H9 (cell line): ENCODE data around the gene HMGCS2. TPM values are rescaled to one million over a fixed set of nuclear protein-coding genes. Genes with fewer than 3 reads are reported as not detected.

ENCODE experiments used
- DNase-seq: peaks from one replicate; pipeline ENCODE4 v3.0.0-alpha.2; 2017
- H2AFZ ChIP-seq: one replicate; pipeline ENCODE4 v1.6.1; 2013; ENCODE audit warnings: mild to moderate bottlenecking, low read length, control low read depth, moderate library complexity
- H2AK5ac ChIP-seq: 2 replicates; pipeline ENCODE4 v1.6.1; 2013; ENCODE audit warnings: low read length, control low read depth, mixed read lengths; ENCODE audit not compliant: insufficient read length
- H2BK120ac ChIP-seq: one replicate; pipeline ENCODE4 v1.6.1; 2013; ENCODE audit warnings: low read depth, mild to moderate bottlenecking, low read length, control low read depth, inconsistent platforms; ENCODE audit not compliant: poor library complexity, severe bottlenecking
- H2BK12ac ChIP-seq: 2 replicates; pipeline ENCODE4 v1.6.1; 2013; ENCODE audit warnings: low read length, control low read depth, mixed read lengths, low read depth; ENCODE audit not compliant: insufficient read length
- H2BK15ac ChIP-seq: 2 replicates; pipeline ENCODE4 v1.6.1; 2013; ENCODE audit warnings: low read depth, low read length, control low read depth
- H2BK20ac ChIP-seq: one replicate; pipeline ENCODE4 v1.6.1; 2013; ENCODE audit warnings: low read depth, mild to moderate bottlenecking, low read length, control low read depth, inconsistent platforms; ENCODE audit not compliant: poor library complexity, severe bottlenecking
- H2BK5ac ChIP-seq: 2 replicates; pipeline ENCODE4 v1.6.1; 2013; ENCODE audit warnings: low read length, control low read depth, mixed read lengths; ENCODE audit not compliant: insufficient read length
- H3K14ac ChIP-seq: 2 replicates; pipeline ENCODE4 v1.6.1; 2013; ENCODE audit warnings: low read length, control low read depth; ENCODE audit not compliant: insufficient read depth
- H3K18ac ChIP-seq: 2 replicates; pipeline ENCODE4 v1.6.1; 2013; ENCODE audit warnings: low read depth, mild to moderate bottlenecking, mixed read lengths, low read length, control low read depth; ENCODE audit not compliant: insufficient read length
- H3K23ac ChIP-seq: 2 replicates; pipeline ENCODE4 v1.6.1; 2013; ENCODE audit warnings: low read length, control low read depth, mixed read lengths, low read depth; ENCODE audit not compliant: insufficient read length
- H3K23me2 ChIP-seq: 2 replicates; pipeline ENCODE4 v1.6.1; 2013; ENCODE audit warnings: low read depth, mild to moderate bottlenecking, mixed read lengths, low read length, control low read depth; ENCODE audit not compliant: insufficient read length, poor library complexity, severe bottlenecking
- H3K27ac ChIP-seq: 2 replicates; pipeline ENCODE4 v1.5.1; 2013; ENCODE audit warnings: low read length, control low read depth, mixed read lengths, low read depth; ENCODE audit not compliant: insufficient read length
- H3K27me3 ChIP-seq: 2 replicates; pipeline ENCODE4 v1.6.1; 2013; ENCODE audit warnings: low read length, control low read depth, inconsistent platforms; ENCODE audit not compliant: insufficient read depth
- H3K4ac ChIP-seq: 2 replicates; pipeline ENCODE4 v1.6.1; 2013; ENCODE audit warnings: low read depth, mild to moderate bottlenecking, control low read depth, inconsistent platforms, low read length, moderate library complexity
- H3K4me1 ChIP-seq: 2 replicates; pipeline ENCODE4 v1.6.1; 2013; ENCODE audit warnings: low read length, control low read depth, inconsistent platforms; ENCODE audit not compliant: insufficient read depth
- H3K4me2 ChIP-seq: 2 replicates; pipeline ENCODE4 v1.6.1; 2013; ENCODE audit warnings: low read length, control low read depth, mixed read lengths; ENCODE audit not compliant: insufficient read length, insufficient read depth
- H3K56ac ChIP-seq: 2 replicates; pipeline ENCODE4 v1.6.1; 2013; ENCODE audit warnings: low read depth, mild to moderate bottlenecking, mixed read lengths, low read length, control low read depth; ENCODE audit not compliant: insufficient read length
- H3K79me1 ChIP-seq: 2 replicates; pipeline ENCODE4 v1.6.1; 2013; ENCODE audit warnings: low read depth, mild to moderate bottlenecking, moderate library complexity, low read length, control low read depth, inconsistent platforms; ENCODE audit not compliant: insufficient read depth, poor library complexity, severe bottlenecking
- H3K79me2 ChIP-seq: 2 replicates; pipeline ENCODE4 v1.6.1; 2013; ENCODE audit warnings: low read length, control low read depth, inconsistent platforms; ENCODE audit not compliant: insufficient read depth
- H3K9ac ChIP-seq: 2 replicates; pipeline ENCODE4 v1.6.1; 2013; ENCODE audit warnings: low read length, control low read depth, mixed read lengths; ENCODE audit not compliant: insufficient read length; ENCODE audit errors: extremely low read depth
- H3K9me3 ChIP-seq: one replicate; pipeline ENCODE4 v1.6.1; 2013; ENCODE audit warnings: low read depth, low read length, inconsistent platforms; ENCODE audit not compliant: control insufficient read depth
- H3T11ph ChIP-seq: one replicate; pipeline ENCODE4 v1.6.1; 2013; ENCODE audit warnings: mild to moderate bottlenecking, low read length, control low read depth, inconsistent platforms
- H4K20me1 ChIP-seq: one replicate; pipeline ENCODE4 v1.6.1; 2013; ENCODE audit not compliant: control insufficient read depth, insufficient read length, insufficient read depth
- H4K5ac ChIP-seq: 2 replicates; pipeline ENCODE4 v1.6.1; 2013; ENCODE audit warnings: low read depth, mild to moderate bottlenecking, mixed read lengths, low read length, control low read depth; ENCODE audit not compliant: insufficient read length
- H4K8ac ChIP-seq: replicated peaks from 2 replicates; pipeline ENCODE4 v1.6.1; 2013; ENCODE audit warnings: low read length, control low read depth, mixed read lengths, low read depth; ENCODE audit not compliant: insufficient read length
- H4K91ac ChIP-seq: 2 replicates; pipeline ENCODE4 v1.6.1; 2013; ENCODE audit warnings: low read depth, mild to moderate bottlenecking, moderate library complexity, mixed read lengths, low read length, control low read depth; ENCODE audit not compliant: insufficient read length
- H3K27ac Mint-ChIP-seq, 3 experiments: 2 replicates in 2 of 3; 3 replicates in 1 of 3; pipeline ENCODE4 v1.8.0; 2020 to 2021; ENCODE audit warnings: mixed read lengths in 3 of 3, mild to moderate bottlenecking in 1 of 3, moderate library complexity in 1 of 3
- H3K27me3 Mint-ChIP-seq: 2 replicates; pipeline ENCODE4 v1.8.0; 2021; ENCODE audit warnings: low read depth, mild to moderate bottlenecking, moderate library complexity, mixed read lengths
- H3K36me3 Mint-ChIP-seq, 3 experiments: 2 replicates in 2 of 3; 3 replicates in 1 of 3; pipeline ENCODE4 v1.8.0; 2020 to 2021; ENCODE audit warnings: low read depth in 3 of 3, mixed read lengths in 3 of 3; ENCODE audit not compliant: insufficient read depth in 1 of 3
- H3K4me1 Mint-ChIP-seq, 2 experiments: 2 replicates each; pipeline ENCODE4 v1.8.0; 2020; ENCODE audit warnings: mixed read lengths in 2 of 2
- H3K4me3 Mint-ChIP-seq, 2 experiments: 2 replicates in 1 of 2; 3 replicates in 1 of 2; pipeline ENCODE4 v1.8.0; 2020 to 2021; ENCODE audit warnings: mild to moderate bottlenecking in 2 of 2, mixed read lengths in 2 of 2, moderate library complexity in 1 of 2
- H3K9me3 Mint-ChIP-seq, 2 experiments: 2 replicates in 1 of 2; 3 replicates in 1 of 2; pipeline ENCODE4 v1.8.0; 2020; ENCODE audit warnings: mild to moderate bottlenecking in 2 of 2, mixed read lengths in 2 of 2, moderate library complexity in 1 of 2
- WGBS: extraction: QIAGEN DNeasy Blood & Tissue Kit; methylation state at CpG from one replicate; pipeline ENCODE4 v1.1.7; 2013; ENCODE audit warnings: missing lambda C conversion rate, low lambda C conversion rate, mixed read lengths; ENCODE audit not compliant: insufficient read length; ENCODE audit errors: extremely low coverage; 5-methylcytosine and 5-hydroxymethylcytosine counted together
- total RNA-seq: library from RNA; stranded (reverse); gene quantifications from 2 replicates; pipeline ENCODE4 v1.2.1, GENCODE V29; 2021
- TF ChIP-seq, protein P1 (sequence below): fragments of 200-600 bp; sonication (generic); conservative IDR thresholded peaks from 3 replicates; pipeline ENCODE4 v1.8.0; 2021; ENCODE audit warnings: antibody characterized with exemption, mild to moderate bottlenecking

Gene HMGCS2
- total RNA-seq, 1 experiment from 2014 or later, result not detected

DNA sequence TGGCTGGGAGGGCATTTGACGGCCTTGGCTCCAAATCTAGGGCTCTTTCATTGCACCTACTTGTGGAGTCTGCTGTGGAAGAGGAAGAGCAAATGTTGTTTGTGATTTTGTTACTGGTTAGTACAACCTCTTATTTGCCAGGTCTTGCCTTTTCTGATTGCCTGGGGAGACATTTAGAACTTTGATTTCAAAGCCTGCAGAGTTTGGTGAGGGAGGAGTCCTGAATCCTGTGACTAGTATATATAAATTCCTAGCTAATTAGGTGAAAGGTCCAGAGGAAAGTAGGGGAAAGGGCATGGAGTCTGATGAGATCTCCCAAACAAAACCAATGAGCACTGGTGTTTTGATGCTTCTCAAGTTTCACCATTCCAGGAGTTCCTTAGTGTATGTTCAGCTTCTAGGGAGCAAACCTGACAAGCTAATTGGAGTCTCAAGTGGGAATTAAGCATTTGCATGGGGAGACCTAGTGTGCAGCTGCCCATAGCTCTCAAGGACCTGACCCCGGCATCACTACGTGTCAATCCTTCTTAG is 5.1 kb upstream of the HMGCS2 start:
- no peak overlapping the region for H2BK20ac ChIP-seq
- H2BK12ac ChIP-seq, result no peak overlapping the region
- H3K23ac ChIP-seq, result no peak overlapping the region
- no peaks in the 10 kb centered on the region for H3K9me3 Mint-ChIP-seq
- H3K4me2 ChIP-seq, result no peak overlapping the region
- TF ChIP-seq, protein P1, sequence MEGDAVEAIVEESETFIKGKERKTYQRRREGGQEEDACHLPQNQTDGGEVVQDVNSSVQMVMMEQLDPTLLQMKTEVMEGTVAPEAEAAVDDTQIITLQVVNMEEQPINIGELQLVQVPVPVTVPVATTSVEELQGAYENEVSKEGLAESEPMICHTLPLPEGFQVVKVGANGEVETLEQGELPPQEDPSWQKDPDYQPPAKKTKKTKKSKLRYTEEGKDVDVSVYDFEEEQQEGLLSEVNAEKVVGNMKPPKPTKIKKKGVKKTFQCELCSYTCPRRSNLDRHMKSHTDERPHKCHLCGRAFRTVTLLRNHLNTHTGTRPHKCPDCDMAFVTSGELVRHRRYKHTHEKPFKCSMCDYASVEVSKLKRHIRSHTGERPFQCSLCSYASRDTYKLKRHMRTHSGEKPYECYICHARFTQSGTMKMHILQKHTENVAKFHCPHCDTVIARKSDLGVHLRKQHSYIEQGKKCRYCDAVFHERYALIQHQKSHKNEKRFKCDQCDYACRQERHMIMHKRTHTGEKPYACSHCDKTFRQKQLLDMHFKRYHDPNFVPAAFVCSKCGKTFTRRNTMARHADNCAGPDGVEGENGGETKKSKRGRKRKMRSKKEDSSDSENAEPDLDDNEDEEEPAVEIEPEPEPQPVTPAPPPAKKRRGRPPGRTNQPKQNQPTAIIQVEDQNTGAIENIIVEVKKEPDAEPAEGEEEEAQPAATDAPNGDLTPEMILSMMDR, result no peak
- no peak overlapping the region for H3K4me3 Mint-ChIP-seq
- H3T11ph ChIP-seq, result no peak overlapping the region
- no peak for DNase-seq
- no peak overlapping the region for H4K8ac ChIP-seq
- H2BK15ac ChIP-seq, result no peak overlapping the region
- no peak overlapping the region for H2AFZ ChIP-seq
- H4K91ac ChIP-seq, result no peak overlapping the region
- no peak overlapping the region for H2BK5ac ChIP-seq
- H3K27ac Mint-ChIP-seq, result peak overlapping the region in 1 of 3 experiments; percentile 8; a peak in 1 of 7 replicates
- H3K9me3 ChIP-seq, result no peaks in the 10 kb centered on the region
- no CpG with 5 or more reads among the region's 3 CpGs for WGBS
- H3K23me2 ChIP-seq, result no peaks in the 10 kb centered on the region
- no peaks in the 10 kb centered on the region for H3K79me2 ChIP-seq
- no peak overlapping the region for H3K4ac ChIP-seq
- H2AK5ac ChIP-seq, result no peak overlapping the region
- H4K5ac ChIP-seq, result no peak overlapping the region
- H3K56ac ChIP-seq, result no peak overlapping the region
- H3K4me1 Mint-ChIP-seq, result peaks cover 10 to 13% of the 10 kb centered on the region in 2 experiments
- H3K36me3 Mint-ChIP-seq, result no peaks in the 10 kb centered on the region
- H4K20me1 ChIP-seq, result no peaks in the 10 kb centered on the region
- H3K14ac ChIP-seq, result 0 out of 2 replicates have a peak overlapping the region, but pooled peaks have one; percentile 28
- no peak overlapping the region for H2BK120ac ChIP-seq
- H3K18ac ChIP-seq, result no peak overlapping the region
- no peaks in the 10 kb centered on the region for H3K27me3 ChIP-seq
- peaks cover 5% of the 10 kb centered on the region; the same call in 1 of the 2 replicates for H3K4me1 ChIP-seq
- no peaks in the 10 kb centered on the region; the same call in 1 of the 2 replicates for H3K27me3 Mint-ChIP-seq
- no peak overlapping the region for H3K27ac ChIP-seq
- no peak overlapping the region for H3K9ac ChIP-seq
- no peaks in the 10 kb centered on the region for H3K79me1 ChIP-seq
